CD4-positive, alpha-beta T cell treated with Interleukin-4 for 1 hour (primary cell): Measurements from ENCODE around the gene ITPR3.
"Not testable (repeated sequence)": the region's sequence is repeated elsewhere in the genome, so short reads cannot be mapped to it uniquely, and the experiment has no call there.

ENCODE experiments used
- DNase-seq, 2 donors: peaks; one replicate each; pipeline ENCODE4 v3.0.0-alpha.2; 2020 to 2022

ITPR3 gene

DNA sequence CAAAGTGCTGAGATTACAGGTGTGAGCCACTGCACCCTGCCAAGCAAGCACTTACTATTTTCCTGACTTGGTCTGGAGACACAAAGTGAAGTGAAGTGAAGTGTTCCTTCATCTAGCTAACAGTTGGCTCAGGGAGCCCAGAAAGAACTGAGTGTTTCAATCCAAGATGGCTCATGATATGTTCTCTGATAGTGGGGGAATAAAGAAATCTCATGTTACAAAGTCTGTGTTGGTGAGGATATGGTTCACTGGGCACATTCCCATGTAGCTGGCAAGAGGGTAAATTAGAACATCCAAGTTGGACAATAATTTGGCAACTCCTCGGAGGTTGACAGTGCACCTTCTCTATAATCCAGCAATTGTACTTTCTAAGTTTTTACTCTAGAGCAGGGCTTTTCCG lies 5.0 kb upstream of the ITPR3 start:
- no peak for DNase-seq

DNA sequence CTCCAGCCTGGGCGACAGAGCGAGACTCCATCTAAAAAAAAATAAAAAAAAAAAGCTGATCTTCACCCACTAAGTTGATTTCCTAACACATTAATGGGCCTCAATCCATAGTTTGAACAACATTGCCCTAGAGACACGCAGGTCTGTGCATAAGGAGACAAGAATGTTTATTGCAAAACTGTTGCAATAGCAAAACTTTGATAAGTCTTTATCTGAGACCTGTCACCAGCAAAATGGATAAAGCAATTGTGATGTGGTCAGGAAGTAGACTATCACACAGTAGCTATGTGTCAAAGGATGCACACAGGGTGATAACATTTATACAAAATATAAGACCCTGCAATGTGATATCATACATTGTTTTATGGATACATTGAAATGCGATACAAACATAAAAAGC lies 4.2 kb upstream of the ITPR3 start:
- no peak for DNase-seq

GRCh38 chr6:33619166-33619840 lies 1.8 kb upstream of the ITPR3 start:
- no peak for DNase-seq

GRCh38 chr6:33620158-33620855 lies 815 bp upstream of the ITPR3 start:
- DNase-seq, result peak; percentile 18 to 39

DNA sequence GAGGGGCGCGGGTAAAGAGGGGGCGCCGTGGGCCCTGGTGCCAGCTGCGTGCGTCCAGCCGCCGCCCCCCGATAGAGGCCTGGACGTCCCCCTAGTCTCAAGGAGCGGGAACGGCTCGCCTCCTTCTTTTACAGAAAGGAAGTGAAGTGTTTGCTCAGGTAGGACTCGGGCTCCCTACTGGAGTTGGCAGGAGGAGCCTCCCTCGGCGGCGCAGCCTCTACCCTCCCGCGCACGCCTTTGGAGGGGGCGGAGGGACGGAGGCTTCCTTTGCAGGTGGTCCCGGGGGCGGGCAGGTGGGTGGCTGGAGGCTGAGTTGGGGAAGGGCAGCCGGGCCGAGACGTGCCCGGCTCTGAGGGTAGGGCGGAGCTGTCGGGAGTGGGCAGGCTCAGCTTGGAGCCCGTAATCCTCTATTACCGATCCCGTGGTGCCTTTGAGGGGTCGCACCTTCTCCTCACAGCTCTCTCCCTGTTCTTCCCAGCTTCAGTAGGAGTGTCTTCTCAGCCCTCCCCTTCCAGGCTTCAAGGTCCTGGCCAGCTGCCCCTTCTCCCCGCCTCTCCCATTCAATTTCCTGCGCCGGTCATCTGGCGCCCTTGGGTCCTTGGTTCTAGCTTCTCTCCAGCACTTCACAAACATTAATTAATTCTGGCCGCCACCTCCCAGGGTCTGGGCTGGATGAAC lies 728 bp downstream of the ITPR3 start:
- peak in 1 of 2 donors; percentile 36 for DNase-seq

- no peak for DNase-seq
These were observed 1.6 kb downstream of the ITPR3 start for GRCh38 chr6:33622456-33623431.

DNA sequence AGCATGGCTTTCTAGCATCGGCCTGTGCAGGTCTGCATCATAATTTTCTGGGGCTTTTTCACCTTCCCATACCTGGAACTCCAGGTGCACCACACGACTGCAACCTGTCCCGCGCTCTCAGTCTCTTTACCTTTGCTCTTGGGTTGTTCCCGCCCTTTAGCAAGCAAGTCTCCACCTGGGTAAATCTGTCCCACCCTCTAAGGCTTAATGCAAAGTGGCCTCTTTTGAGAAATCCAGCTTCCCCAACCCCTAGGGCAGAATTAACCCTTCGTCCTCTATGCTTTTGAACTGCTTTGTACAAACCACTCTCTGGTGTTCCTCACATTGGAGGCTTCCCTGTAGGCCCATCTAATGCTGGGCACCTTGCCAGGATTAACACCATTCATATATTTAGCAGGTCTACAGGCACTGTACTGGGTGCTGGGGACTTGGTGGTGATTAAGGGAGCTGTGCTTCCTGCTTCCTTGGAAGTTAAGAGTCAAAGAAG lies 2.8 kb downstream of the ITPR3 start:
- DNase-seq, result no peak

GRCh38 chr6:33624856-33625255 lies 3.7 kb downstream of the ITPR3 start:
- no peak for DNase-seq

GRCh38 chr6:33627876-33628275 lies 6.8 kb downstream of the ITPR3 start:
- DNase-seq, result no peak

DNA sequence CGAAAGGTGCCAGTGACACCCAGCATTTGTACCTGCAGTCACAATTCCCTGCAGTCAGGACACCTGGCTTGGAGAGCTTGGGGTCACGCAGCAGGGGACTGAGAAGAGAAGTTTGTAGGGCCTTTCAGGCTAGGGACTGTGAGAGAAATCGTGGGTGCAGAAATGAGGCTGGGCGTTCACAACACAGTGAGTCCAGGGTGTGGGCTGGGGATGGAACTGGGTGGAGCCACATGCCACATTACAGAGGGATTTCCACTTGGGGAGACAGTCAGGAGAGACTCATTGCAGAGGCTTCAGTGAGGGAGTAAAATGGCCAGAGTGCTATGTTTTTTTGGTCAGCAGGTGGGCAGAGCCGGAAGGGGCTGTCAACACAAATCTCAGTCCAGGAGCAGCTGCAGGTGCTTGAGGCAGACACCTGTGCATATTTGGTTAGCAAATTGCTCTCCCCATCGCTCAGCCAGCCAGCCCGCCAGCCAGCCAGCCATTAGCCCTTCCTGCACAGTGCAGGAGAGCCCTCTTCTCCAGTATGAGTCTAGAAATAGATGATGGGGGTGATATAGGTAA lies 7.4 kb downstream of the ITPR3 start:
- DNase-seq, result no peak

GRCh38 chr6:33630014-33630413 lies 8.9 kb downstream of the ITPR3 start:
- DNase-seq, result no peak

- DNase-seq, result not testable (repeated sequence)
These were observed 10.4 kb downstream of the ITPR3 start for GRCh38 chr6:33631521-33631920.

DNA sequence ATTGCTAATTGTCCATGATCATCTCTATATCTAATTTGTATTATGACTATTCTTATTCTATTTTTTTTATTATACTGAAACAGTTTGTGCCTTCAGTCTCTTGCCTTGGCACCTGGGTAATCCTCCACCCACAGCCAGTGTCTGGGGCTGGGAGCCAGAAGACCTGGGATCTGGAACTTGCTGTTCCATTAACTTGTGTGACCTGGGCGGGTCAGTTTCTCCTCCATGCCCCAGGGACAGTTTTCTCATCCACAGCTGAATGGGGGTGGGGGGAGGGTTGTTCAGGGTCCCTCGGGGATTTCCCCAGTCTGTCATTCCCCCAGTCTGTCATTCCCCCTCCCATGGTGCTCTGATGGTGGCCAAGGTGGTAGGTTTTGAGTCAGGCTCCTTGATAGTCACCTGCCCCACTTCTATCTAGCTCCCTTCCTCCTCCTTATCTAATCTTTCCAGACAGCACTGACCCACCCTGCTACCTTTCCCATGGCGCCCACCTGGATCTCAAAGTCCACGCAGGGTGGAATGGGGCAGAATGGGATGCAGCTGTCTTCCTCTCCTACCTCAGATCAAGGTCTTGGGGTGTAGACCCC lies 10.9 kb downstream of the ITPR3 start:
- DNase-seq, result no peak

DNA sequence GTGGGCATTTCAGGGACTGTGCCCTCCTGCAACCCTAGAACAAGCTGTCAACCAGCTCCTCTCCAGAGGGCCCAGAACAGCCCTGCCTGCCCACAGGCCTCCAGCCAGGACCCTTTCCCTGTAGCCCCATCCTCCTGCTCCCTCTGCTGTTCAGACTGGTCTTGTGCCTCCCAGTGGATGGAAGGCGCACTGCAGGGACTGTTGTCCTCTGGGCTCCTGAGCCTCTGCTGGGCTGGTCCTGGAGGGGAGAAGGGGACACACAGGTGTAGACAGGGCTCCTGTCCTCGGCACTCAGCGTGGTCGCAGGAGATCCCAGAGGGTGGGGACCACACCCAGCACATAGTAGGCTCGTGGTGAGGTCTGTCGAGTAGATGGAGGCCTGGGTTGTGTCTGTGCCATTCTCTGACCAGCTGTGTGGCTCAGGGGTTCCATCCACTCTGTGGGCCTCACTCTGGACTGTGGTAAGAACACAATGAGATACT lies 11.5 kb downstream of the ITPR3 start:
- peak; percentile 55 to 60 for DNase-seq

DNA sequence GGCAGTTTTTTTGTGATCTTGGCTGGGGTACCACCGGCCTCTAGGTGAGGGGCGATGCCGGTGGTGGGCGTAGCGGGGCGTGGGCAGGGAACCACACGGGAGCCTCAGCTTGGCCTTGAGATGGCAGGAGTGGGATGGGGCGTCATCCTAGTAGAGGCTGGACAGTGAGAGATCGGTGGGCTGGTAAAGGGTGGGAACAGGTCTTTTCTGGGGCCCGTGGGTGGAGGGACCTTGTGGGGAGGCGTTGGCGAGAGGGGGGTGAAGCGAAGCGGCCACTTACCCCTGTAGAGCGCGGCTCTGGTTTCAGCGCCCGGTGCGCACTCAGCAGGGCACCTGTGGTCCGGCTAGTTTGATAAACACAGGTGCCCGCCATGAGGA lies 12.0 kb downstream of the ITPR3 start:
- no peak for DNase-seq

- peak; percentile 63 to 68 for DNase-seq
These were observed 12.5 kb downstream of the ITPR3 start for GRCh38 chr6:33633462-33634158.

- no peak for DNase-seq
These were observed 13.1 kb downstream of the ITPR3 start for GRCh38 chr6:33634161-33634727.

GRCh38 chr6:33634946-33635345 lies 13.8 kb downstream of the ITPR3 start:
- no peak for DNase-seq

- DNase-seq, result no peak
These were observed 15.5 kb downstream of the ITPR3 start for GRCh38 chr6:33636655-33637054.

DNA sequence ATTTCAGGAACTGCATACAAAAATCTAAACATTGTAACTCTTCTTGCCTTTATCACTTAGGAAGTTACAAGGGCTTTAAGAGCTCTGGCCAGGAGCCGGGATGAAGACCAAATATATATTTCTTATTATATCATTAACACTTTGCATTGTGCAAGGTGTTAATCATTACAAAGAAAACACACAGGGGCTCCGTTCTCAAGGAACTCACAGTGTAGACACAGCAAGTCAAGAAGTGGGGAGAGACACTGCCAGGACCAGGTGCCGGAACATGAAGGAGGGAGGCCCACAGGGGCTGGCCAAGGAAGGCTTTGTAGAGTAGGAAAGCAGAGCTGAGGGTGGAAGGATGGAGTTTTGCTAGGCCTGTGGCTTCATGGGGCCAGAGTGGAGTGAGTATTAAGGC lies 17.4 kb downstream of the ITPR3 start:
- no peak for DNase-seq

GRCh38 chr6:33639559-33639958 lies 18.4 kb downstream of the ITPR3 start:
- DNase-seq, result no peak
